Natural killer cell (primary cell): ENCODE results near the gene GCNA. TPM values are rescaled to one million over a fixed set of nuclear protein-coding genes. Genes with fewer than 3 reads are reported as not detected.

Experiments
- ATAC-seq, 3 donors: fragments of 150-1000 bp in 2 of 3; fragments of 200-7000 bp in 1 of 3; cut with Tn5 transposase; 1 replicate in 1 of 3; 2 replicates in 2 of 3; pipeline ENCODE4 v1.10.0; 2021; ENCODE audit warnings: mild to moderate bottlenecking in 2 of 3, moderate library complexity in 2 of 3
- DNase-seq, 2 donors: peaks; one replicate each; pipeline versions ENCODE4 v3.0.0 to v3.0.0-alpha.2; 2013 to 2021; ENCODE audit warnings: mixed read lengths in 1 of 2
- H3K27ac ChIP-seq: one replicate; pipeline ENCODE4 v1.5.1; 2013; ENCODE audit warnings: mild to moderate bottlenecking, low read length
- H3K27me3 ChIP-seq: one replicate; pipeline ENCODE4 v1.6.1; 2013; ENCODE audit warnings: low read length; ENCODE audit not compliant: control insufficient read depth, insufficient read depth
- H3K36me3 ChIP-seq: one replicate; pipeline ENCODE4 v1.6.1; 2013; ENCODE audit warnings: low read length; ENCODE audit not compliant: control insufficient read depth, insufficient read depth
- H3K4me1 ChIP-seq: one replicate; pipeline ENCODE4 v1.6.1; 2013; ENCODE audit warnings: low read length; ENCODE audit not compliant: control insufficient read depth, insufficient read depth
- H3K4me3 ChIP-seq: one replicate; pipeline ENCODE4 v1.5.1; 2013; ENCODE audit warnings: low read length
- H3K9me3 ChIP-seq: one replicate; pipeline ENCODE4 v1.6.1; 2013; ENCODE audit warnings: low read length; ENCODE audit not compliant: control insufficient read depth, insufficient read depth
- H3K27ac Mint-ChIP-seq, 2 donors: one replicate each; pipeline ENCODE4 v1.8.0; 2022; ENCODE audit warnings: mild to moderate bottlenecking in 2 of 2, mixed read lengths in 2 of 2, moderate library complexity in 1 of 2
- H3K27me3 Mint-ChIP-seq, 2 donors: one replicate each; pipeline ENCODE4 v1.8.0; 2022; ENCODE audit warnings: low read depth in 2 of 2, mixed read lengths in 2 of 2
- H3K36me3 Mint-ChIP-seq: one replicate; pipeline ENCODE4 v1.8.0; 2022; ENCODE audit warnings: mixed read lengths
- H3K4me1 Mint-ChIP-seq, 2 donors: one replicate each; pipeline ENCODE4 v1.8.0; 2022; ENCODE audit warnings: mixed read lengths in 2 of 2
- H3K4me3 Mint-ChIP-seq: one replicate; pipeline ENCODE4 v1.8.0; 2022; ENCODE audit warnings: mild to moderate bottlenecking, moderate library complexity, mixed read lengths
- H3K9me3 Mint-ChIP-seq, 2 donors: one replicate each; pipeline ENCODE4 v1.8.0; 2022; ENCODE audit warnings: mixed read lengths in 2 of 2
- CTCF ChIP-seq: fragments of 200-600 bp; IDR thresholded peaks from one replicate; pipeline ENCODE4 v1.8.0; 2022; ENCODE audit warnings: antibody characterized with exemption
- WGBS: methylation state at CpG from one replicate; pipeline ENCODE4 v1.1.7; 2013; ENCODE audit warnings: missing lambda C conversion rate; ENCODE audit not compliant: insufficient coverage; 5-methylcytosine and 5-hydroxymethylcytosine counted together
- intact Hi-C: fragments of 100-400 bp; cut with micrococcal nuclease; formaldehyde crosslinking; loops from one replicate; pipeline ENCODE4 v1.14.2; 2022
- total RNA-seq, 4 donors: library from RNA; stranded (reverse); fragments of 120-200 nt in 1 of 4; gene quantifications; one replicate each; pipeline versions ENCODE4 v1.2.3 to v1.2.4, GENCODE V29; 2013 to 2022

GCNA gene
- total RNA-seq, 3 donors from 2014 or later (not counting 1 experiment from before 2014, with no cell fraction given) = 3.6 to 4.5 (median 3.7) TPM

- Histone ChIP-seq H3K4me1 (peaks cover 5% of the 10 kb centered on the region), H3K36me3 (peaks cover 26% of the 10 kb centered on the region), H3K27me3 (no peaks in the 10 kb centered on the region), H3K27ac (no peak overlapping the region), H3K9me3 (no peaks in the 10 kb centered on the region), H3K4me3 (no peak overlapping the region)
- DNase-seq (peak in 1 of 2 donors; percentile 28), ATAC-seq (no peak)
- H3K4me3 Mint-ChIP-seq = no peak overlapping the region
- 94% methylated on average over 2 of the region's 2 CpGs for WGBS
- H3K27ac Mint-ChIP-seq = no peak overlapping the region
- H3K9me3 Mint-ChIP-seq = no peaks in the 10 kb centered on the region
- H3K27me3 Mint-ChIP-seq = peaks cover 0 to 17% of the 10 kb centered on the region in 2 donors
- H3K4me1 Mint-ChIP-seq = peaks cover 5% of the 10 kb centered on the region in 2 donors
- TF ChIP-seq CTCF = no peak
- peaks cover 7% of the 10 kb centered on the region for H3K36me3 Mint-ChIP-seq
- intact Hi-C loops = no loop called here
Measured at GRCh38 chrX:71599965-71600364, 21.7 kb downstream of the GCNA start.

DNA sequence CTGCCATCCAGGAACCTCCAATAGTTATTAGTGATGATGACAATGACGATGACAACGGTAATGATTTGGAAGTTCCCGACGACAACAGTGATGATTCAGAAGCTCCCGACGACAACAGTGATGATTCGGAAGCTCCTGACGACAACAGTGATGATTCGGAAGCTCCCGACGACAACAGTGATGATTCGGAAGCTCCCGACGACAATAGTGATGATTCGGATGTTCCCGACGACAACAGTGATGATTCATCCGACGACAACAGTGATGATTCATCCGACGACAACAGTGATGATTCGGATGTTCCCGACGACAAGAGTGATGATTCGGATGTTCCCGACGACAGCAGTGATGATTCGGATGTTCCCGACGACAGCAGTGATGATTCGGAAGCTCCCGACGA lies 25.4 kb downstream of the GCNA start:
- Mint-ChIP-seq H3K36me3 (peaks cover 7% of the 10 kb centered on the region), H3K27ac (peak overlapping the region in 1 of 2 donors; percentile 47), H3K4me3 (no peak overlapping the region), H3K4me1 (peaks cover 35 to 40% of the 10 kb centered on the region in 2 donors), H3K9me3 (no peaks in the 10 kb centered on the region), H3K27me3 (peaks cover 0 to 17% of the 10 kb centered on the region in 2 donors)
- ATAC-seq = no peak
- Histone ChIP-seq H3K4me1 (peaks cover 33% of the 10 kb centered on the region), H3K27ac (no peak overlapping the region), H3K9me3 (no peaks in the 10 kb centered on the region), H3K4me3 (no peak overlapping the region), H3K27me3 (no peaks in the 10 kb centered on the region), H3K36me3 (peaks cover 31% of the 10 kb centered on the region)
- DNase-seq = no peak
- TF ChIP-seq CTCF = no peak
- WGBS = 93% methylated on average over 28 of the region's 33 CpGs
- intact Hi-C loops = no loop called here

DNA sequence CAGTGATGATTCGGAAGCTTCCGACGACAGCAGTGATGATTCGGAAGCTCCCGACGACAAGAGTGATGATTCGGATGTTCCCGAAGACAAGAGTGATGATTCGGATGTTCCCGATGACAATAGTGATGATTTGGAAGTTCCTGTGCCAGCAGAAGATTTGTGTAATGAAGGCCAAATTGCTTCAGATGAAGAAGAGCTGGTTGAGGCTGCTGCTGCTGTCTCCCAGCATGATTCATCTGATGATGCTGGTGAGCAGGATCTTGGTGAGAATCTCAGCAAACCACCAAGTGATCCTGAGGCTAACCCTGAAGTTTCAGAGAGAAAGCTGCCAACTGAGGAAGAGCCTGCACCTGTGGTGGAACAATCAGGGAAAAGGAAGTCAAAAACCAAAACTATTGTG lies 25.9 kb downstream of the GCNA start:
- H3K9me3 Mint-ChIP-seq = no peaks in the 10 kb centered on the region
- H3K36me3 Mint-ChIP-seq = peaks cover 7% of the 10 kb centered on the region
- Histone ChIP-seq H3K27ac (no peak overlapping the region), H3K4me3 (no peak overlapping the region), H3K4me1 (peaks cover 37% of the 10 kb centered on the region), H3K27me3 (no peaks in the 10 kb centered on the region), H3K9me3 (no peaks in the 10 kb centered on the region), H3K36me3 (peaks cover 34% of the 10 kb centered on the region)
- H3K4me3 Mint-ChIP-seq = no peak overlapping the region
- peaks cover 40 to 46% of the 10 kb centered on the region in 2 donors for H3K4me1 Mint-ChIP-seq
- H3K27ac Mint-ChIP-seq = peak overlapping the region in 1 of 2 donors; percentile 47
- WGBS = 99% methylated on average over 10 of the region's 10 CpGs
- peaks cover 0 to 17% of the 10 kb centered on the region in 2 donors for H3K27me3 Mint-ChIP-seq
- DNase-seq (no peak), ATAC-seq (no peak)
- intact Hi-C loops = no loop called here
- TF ChIP-seq CTCF = no peak
